HepG2 (cell line): ENCODE data around the gene RBBP8NL. TPM values are rescaled to one million over a fixed set of nuclear protein-coding genes. Genes with fewer than 3 reads are reported as not detected.

Experiments
- AGO1 ChIP-seq: fragments of 200-400 bp; formaldehyde crosslinking; IDR thresholded peaks from 2 replicates; pipeline ENCODE4 v1.6.1; 2017; ENCODE audit warnings: mild to moderate bottlenecking, low read depth, low read length, moderate library complexity; ENCODE audit not compliant: poor library complexity, severe bottlenecking
- AHR ChIP-seq: IDR thresholded peaks from 2 replicates; pipeline ENCODE4 v1.6.1; 2018; ENCODE audit warnings: missing genetic modification reagents, missing compliant biosample characterization
- KAT2B ChIP-seq: fragments of 150-350 bp; IDR thresholded peaks from 2 replicates; pipeline ENCODE4 v1.6.1; 2014; ENCODE audit warnings: low read depth, low read length, borderline replicate concordance
- KMT2B ChIP-seq: IDR thresholded peaks from 2 replicates; pipeline ENCODE4 v1.6.1; 2016; ENCODE audit warnings: missing genetic modification reagents, missing compliant biosample characterization
- MAF1 ChIP-seq: sonication (generic); formaldehyde crosslinking; IDR thresholded peaks from 2 replicates; pipeline ENCODE4 v1.5.0; 2020; ENCODE audit warnings: missing genetic modification reagents, borderline replicate concordance
- MBNL3 ChIP-seq: fragments of 250-450 bp; sonication (Bioruptor Pico); conservative IDR thresholded peaks from 2 replicates; pipeline ENCODE4 v1.8.0; 2022; ENCODE audit warnings: mild to moderate bottlenecking, inconsistent platforms
- MYNN ChIP-seq: sonication (generic); formaldehyde crosslinking; IDR thresholded peaks from 2 replicates; pipeline ENCODE4 v1.4.0; 2020; ENCODE audit warnings: mild to moderate bottlenecking, low read depth, missing genetic modification reagents
- MYPOP ChIP-seq: sonication (generic); formaldehyde crosslinking; IDR thresholded peaks from 2 replicates; pipeline ENCODE4 v1.8.1; 2023; ENCODE audit warnings: mild to moderate bottlenecking, moderate library complexity, missing genetic modification reagents
- NPAS2 ChIP-seq: sonication (generic); formaldehyde crosslinking; IDR thresholded peaks from 2 replicates; pipeline ENCODE4 v1.8.0; 2022; ENCODE audit warnings: mild to moderate bottlenecking, missing genetic modification reagents, borderline replicate concordance
- POLR2G ChIP-seq: fragments of 200-400 bp; formaldehyde crosslinking; IDR thresholded peaks from 2 replicates; pipeline ENCODE4 v1.6.1; 2018; ENCODE audit warnings: mild to moderate bottlenecking, low read depth, low read length, moderate library complexity
- REL ChIP-seq: sonication (generic); formaldehyde crosslinking; conservative IDR thresholded peaks from 2 replicates; pipeline ENCODE4 v1.8.0; 2022; ENCODE audit warnings: mild to moderate bottlenecking, missing genetic modification reagents, moderate library complexity
- RELA ChIP-seq: sonication (generic); formaldehyde crosslinking; IDR thresholded peaks from 2 replicates; pipeline ENCODE4 v1.4.0; 2020; ENCODE audit warnings: missing genetic modification reagents
- RXRA ChIP-seq: sonication (generic); formaldehyde crosslinking; IDR thresholded peaks from 2 replicates; pipeline ENCODE4 v1.5.1; 2020; ENCODE audit warnings: missing genetic modification reagents
- TAF15 ChIP-seq: fragments of 200-400 bp; formaldehyde crosslinking; IDR thresholded peaks from one replicate; pipeline ENCODE4 v1.6.1; 2018; ENCODE audit warnings: mild to moderate bottlenecking, low read depth, low read length; ENCODE audit not compliant: poor library complexity, severe bottlenecking
- THRA ChIP-seq: sonication (generic); formaldehyde crosslinking; IDR thresholded peaks from 2 replicates; pipeline ENCODE4 v1.4.0; 2020; ENCODE audit warnings: missing genetic modification reagents, borderline replicate concordance
- YEATS4 ChIP-seq: sonication (generic); formaldehyde crosslinking; IDR thresholded peaks from 2 replicates; pipeline ENCODE4 v1.4.0; 2020; ENCODE audit warnings: missing genetic modification reagents, borderline replicate concordance
- ZFP36 ChIP-seq: fragments of 150-350 bp; IDR thresholded peaks from 2 replicates; pipeline ENCODE4 v1.6.1; 2018; ENCODE audit warnings: borderline replicate concordance, low read length, low read depth; ENCODE audit not compliant: partially characterized antibody
- ZNF263 ChIP-seq: sonication (generic); formaldehyde crosslinking; IDR thresholded peaks from 2 replicates; pipeline ENCODE4 v1.4.0; 2020; ENCODE audit warnings: missing genetic modification reagents
- ZNF367 ChIP-seq: sonication (generic); formaldehyde crosslinking; IDR thresholded peaks from 2 replicates; pipeline ENCODE4 v1.4.0; 2020; ENCODE audit warnings: missing genetic modification reagents, borderline replicate concordance
- ZNF446 ChIP-seq: sonication (generic); formaldehyde crosslinking; IDR thresholded peaks from 2 replicates; pipeline ENCODE4 v1.5.0; 2020; ENCODE audit warnings: mild to moderate bottlenecking, missing genetic modification reagents
- ZNF614 ChIP-seq: IDR thresholded peaks from 2 replicates; pipeline ENCODE4 v1.6.1; 2018; ENCODE audit warnings: missing biosample characterization, missing genetic modification reagents, inconsistent platforms, borderline replicate concordance
- ZNF704 ChIP-seq: sonication (generic); formaldehyde crosslinking; IDR thresholded peaks from 2 replicates; pipeline ENCODE4 v1.8.1; 2023; ENCODE audit warnings: mild to moderate bottlenecking, inconsistent platforms, moderate library complexity, missing genetic modification reagents, borderline replicate concordance
- ZNF75D ChIP-seq: sonication (generic); formaldehyde crosslinking; IDR thresholded peaks from 2 replicates; pipeline ENCODE4 v1.8.1; 2023; ENCODE audit warnings: missing genetic modification reagents, mild to moderate bottlenecking, borderline replicate concordance
- ZNF777 ChIP-seq: sonication (generic); formaldehyde crosslinking; IDR thresholded peaks from 2 replicates; pipeline ENCODE4 v1.4.0; 2020; ENCODE audit warnings: missing genetic modification reagents
- ZNF841 ChIP-seq: sonication (generic); formaldehyde crosslinking; IDR thresholded peaks from 2 replicates; pipeline ENCODE4 v1.8.1; 2023; ENCODE audit warnings: missing genetic modification reagents, borderline replicate concordance
- ZSCAN21 ChIP-seq: sonication (generic); formaldehyde crosslinking; IDR thresholded peaks from 2 replicates; pipeline ENCODE4 v1.8.0; 2022; ENCODE audit warnings: mild to moderate bottlenecking, missing genetic modification reagents, moderate library complexity, borderline replicate concordance
- ZSCAN29 ChIP-seq: sonication (generic); formaldehyde crosslinking; conservative IDR thresholded peaks from 2 replicates; pipeline ENCODE4 v1.4.0; 2020; ENCODE audit warnings: mild to moderate bottlenecking, missing genetic modification reagents
- polyA plus RNA-seq, 8 experiments: library from polyadenylated mRNA; depleted of rRNA in 3 of 8; stranded (reverse) in 7 of 8; unstranded in 1 of 8; fragments of >200 nt; fragmentation: Illumina TruSeq in 4 of 8; extraction: Trizol in 4 of 8; gene quantifications; 2 replicates each; pipeline versions ENCODE4 v1.2.1 to v1.2.3, GENCODE V29; 2011 to 2016; ENCODE audit warnings: low read depth in 4 of 8, missing spikeins in 1 of 8, mixed read lengths in 1 of 8; ENCODE audit not compliant: insufficient read depth in 1 of 8
- total RNA-seq, 5 experiments: library from RNA; depleted of rRNA; stranded (reverse); fragments of >200 nt; fragmentation: Illumina TruSeq; extraction: Trizol; gene quantifications; 2 replicates each; pipeline ENCODE4 v1.2.3, GENCODE V29; 2016; ENCODE audit warnings: low read depth in 1 of 5

Gene RBBP8NL
- total and polyA plus RNA-seq, 2 of the 13 experiments (the other 11 are each of a cell fraction or from before 2014, with no cell fraction given), result 0.69 to 0.86 TPM

- TF ChIP-seq THRA (0 out of 2 replicates have a peak, but pooled peaks have one; percentile 23), YEATS4 (CRISPR knock-in tag) (no peak), ZSCAN21 (no peak), ZNF263 (CRISPR knock-in tag) (peak; percentile 100), ZNF704 (CRISPR knock-in tag) (no peak), REL (CRISPR knock-in tag) (no peak), MYNN (CRISPR knock-in tag) (no peak), MYPOP (CRISPR knock-in tag) (no peak), ZFP36 (no peak), KMT2B (CRISPR knock-in tag) (no peak), ZNF841 (CRISPR knock-in tag) (no peak), ZSCAN29 (CRISPR knock-in tag) (no peak), POLR2G (no peak; the same call in 1 of the 2 replicates), ZNF446 (CRISPR knock-in tag) (no peak), NPAS2 (CRISPR knock-in tag) (no peak), KAT2B (no peak), AHR (CRISPR knock-in tag) (0 out of 2 replicates have a peak, but pooled peaks have one; percentile 56), RXRA (CRISPR knock-in tag) (no peak), ZNF614 (no peak), MBNL3 (CRISPR knock-in tag) (no peak), ZNF75D (CRISPR knock-in tag) (no peak), RELA (CRISPR knock-in tag) (no peak), ZNF367 (CRISPR knock-in tag) (no peak), ZNF777 (CRISPR knock-in tag) (no peak), AGO1 (peak; percentile 37), MAF1 (no peak), TAF15 (peak; percentile 56)
Measured at GRCh38 chr20:62395311-62396242, 31.8 kb downstream of the RBBP8NL start (continued).
